GM12878 (cell line): ENCODE measurements around the gene CXCL12. TPM values are rescaled to one million over a fixed set of nuclear protein-coding genes. Genes with fewer than 3 reads are reported as not detected.

Experiments
- ATAC-seq: fragments of 200-7000 bp; cut with Tn5 transposase; 3 replicates; pipeline ENCODE4 v1.9.1; 2020; ENCODE audit warnings: mild to moderate bottlenecking, moderate library complexity
- BruUV-seq: library from RNA; stranded (reverse); fragments of 400-500 nt; replicated peaks from 2 replicates; lab custom pipeline; 2021; lab: Mats Ljungman, UMichigan
- CTCF ChIA-PET: fragments of 300-600 bp; sonication (Branson Sonifier 250); formaldehyde crosslinking; extraction: SDS; loops from one replicate; lab custom pipeline; 2021; ENCODE audit warnings: inconsistent platforms; lab: Yijun Ruan, JAX
- POLR2A ChIA-PET: fragments of 350-600 bp; formaldehyde crosslinking; extraction: SDS; loops from one replicate; lab custom pipeline; 2021; ENCODE audit warnings: inconsistent platforms; lab: Charles Lee
- RAD21 ChIA-PET: fragments of 300-600 bp; sonication (Branson Sonifier 250); formaldehyde crosslinking; loops from one replicate; lab custom pipeline; 2023; ENCODE audit warnings: antibody characterized with exemption; ENCODE audit not compliant: unreplicated experiment; lab: Charles Lee
- SMC1A ChIA-PET: fragments of 300-600 bp; sonication (Branson Sonifier 250); formaldehyde crosslinking; loops from one replicate; lab custom pipeline; 2023; ENCODE audit not compliant: unreplicated experiment, uncharacterized antibody; lab: Charles Lee
- DNase-seq: peaks from one replicate; pipeline ENCODE4 v3.0.0-alpha.2; 2011; ENCODE audit warnings: low read depth, low spot score
- FAIRE-seq: peaks from 3 replicates; lab custom pipeline; 2011; peaks lifted over from hg19 to GRCh38; lab: Jason Lieb, UNC
- H2AFZ ChIP-seq: 2 replicates; pipeline ENCODE4 v1.6.0; 2011; ENCODE audit warnings: low read depth, low read length, control low read depth; ENCODE audit not compliant: control insufficient read depth
- H3K27ac ChIP-seq: 2 replicates; pipeline ENCODE4 v1.5.1; 2011; ENCODE audit warnings: control low read depth; ENCODE audit not compliant: control insufficient read depth, insufficient read depth
- H3K27me3 ChIP-seq, 2 experiments: replicated peaks in 1 of 2; 2 replicates each; pipeline versions ENCODE4 v1.6.0 to v1.6.1; 2011; ENCODE audit warnings: low read length in 1 of 2; ENCODE audit not compliant: control insufficient read depth in 2 of 2, insufficient read depth in 2 of 2
- H3K36me3 ChIP-seq, 2 experiments: 2 replicates each; pipeline ENCODE4 v1.5.1; 2011; ENCODE audit warnings: low read length in 1 of 2; ENCODE audit not compliant: control insufficient read depth in 2 of 2, insufficient read depth in 2 of 2
- H3K4me1 ChIP-seq: 2 replicates; pipeline ENCODE4 v1.6.1; 2011; ENCODE audit warnings: mild to moderate bottlenecking, low read length, moderate library complexity, mixed read lengths; ENCODE audit not compliant: control insufficient read depth, insufficient read depth
- H3K4me2 ChIP-seq: 2 replicates; pipeline ENCODE4 v1.6.0; 2011; ENCODE audit warnings: control low read depth; ENCODE audit not compliant: control insufficient read depth, insufficient read depth
- H3K4me3 ChIP-seq: fragments of 200-600 bp; sonication (generic); 2 replicates; pipeline ENCODE4 v1.5.1; 2016
- H3K79me2 ChIP-seq: 2 replicates; pipeline ENCODE4 v1.6.0; 2011; ENCODE audit warnings: low read length; ENCODE audit not compliant: control insufficient read depth, insufficient read depth
- H3K9ac ChIP-seq: 2 replicates; pipeline ENCODE4 v1.8.0; 2011; ENCODE audit warnings: low read length, control low read depth, mixed read lengths; ENCODE audit not compliant: control insufficient read depth, insufficient read depth
- H3K9me3 ChIP-seq: replicated peaks from 3 replicates; pipeline ENCODE4 v1.5.1; 2011; ENCODE audit warnings: mild to moderate bottlenecking, low read length; ENCODE audit not compliant: control insufficient read depth, insufficient read depth
- H4K20me1 ChIP-seq: 2 replicates; pipeline ENCODE4 v1.6.0; 2011; ENCODE audit not compliant: control insufficient read depth, insufficient read depth
- CBFB ChIP-seq: IDR thresholded peaks from 2 replicates; pipeline ENCODE4 v1.6.1; 2016; ENCODE audit warnings: antibody characterized with exemption, low read depth
- DPF2 ChIP-seq: fragments of 450-650 bp; IDR thresholded peaks from 2 replicates; pipeline ENCODE4 v1.6.1; 2017; ENCODE audit warnings: mild to moderate bottlenecking
- E2F8 ChIP-seq: fragments of 450-650 bp; IDR thresholded peaks from 2 replicates; pipeline ENCODE4 v1.6.1; 2018; ENCODE audit warnings: mild to moderate bottlenecking, low read depth, moderate library complexity; ENCODE audit not compliant: partially characterized antibody
- MYB ChIP-seq: fragments of 150-350 bp; IDR thresholded peaks from 2 replicates; pipeline ENCODE4 v1.6.1; 2014; ENCODE audit warnings: mild to moderate bottlenecking, low read depth, low read length, borderline replicate concordance
- NKRF ChIP-seq: fragments of 450-650 bp; conservative IDR thresholded peaks from 2 replicates; pipeline ENCODE4 v1.6.1; 2017; ENCODE audit warnings: mild to moderate bottlenecking, moderate library complexity
- NR2F1 ChIP-seq: fragments of 450-650 bp; conservative IDR thresholded peaks from 2 replicates; pipeline ENCODE4 v1.6.1; 2017; ENCODE audit warnings: mild to moderate bottlenecking
- USF1 ChIP-seq: IDR thresholded peaks from 2 replicates; pipeline ENCODE4 v1.6.1; 2011; ENCODE audit warnings: borderline replicate concordance, low read depth, mild to moderate bottlenecking, moderate library complexity, mixed read lengths, low read length; ENCODE audit not compliant: insufficient read depth; ENCODE audit errors: extremely low read length
- WGBS: methylation state at CpG from one replicate; pipeline ENCODE4 v1.1.6; 2016; ENCODE audit warnings: low lambda C conversion rate; ENCODE audit not compliant: insufficient replicate concordance, insufficient coverage; ENCODE audit errors: missing lambda C conversion rate; 5-methylcytosine and 5-hydroxymethylcytosine counted together
- in situ Hi-C: fragments of 300-500 bp; cut with MboI; formaldehyde crosslinking; loops from 9 replicates; pipeline ENCODE4 v1.14.3; 2018; ENCODE audit warnings: mixed read lengths
- intact Hi-C: fragments of 100-400 bp; cut with micrococcal nuclease; formaldehyde crosslinking; loops from one replicate; pipeline ENCODE4 v1.14.2; 2022; ENCODE audit not compliant: unreplicated experiment
- polyA plus RNA-seq, 11 experiments: library from polyadenylated mRNA; depleted of rRNA in 4 of 11; unstranded in 6 of 11; stranded (reverse) in 5 of 11; fragments of >200 nt; fragmentation: Nextera tagmentation in 4 of 11; fragmentation: Illumina TruSeq in 1 of 11; extraction: Ambion mirVana in 4 of 11; extraction: Trizol in 1 of 11; gene quantifications; 1 replicate in 1 of 11; 2 replicates in 10 of 11; pipeline versions ENCODE4 v1.2.1 to v1.2.3, GENCODE V29; 2011 to 2016; ENCODE audit warnings: inconsistent platforms in 2 of 11, missing spikeins in 2 of 11, low read depth in 1 of 11
- total RNA-seq, 4 experiments: library from RNA; depleted of rRNA in 3 of 4; stranded (reverse); fragments of >200 nt in 3 of 4; fragmentation: Illumina TruSeq in 1 of 4; extraction: Trizol in 1 of 4; gene quantifications; 2 replicates each; pipeline versions ENCODE4 v1.2.1 to v1.2.3, GENCODE V29; 2013 to 2021

The CXCL12 gene
- total and polyA plus RNA-seq, 10 of the 15 experiments (the other 5 are each of a cell fraction or from before 2014, with no cell fraction given) = 0.03 to 4.5 (median 0.53) TPM

GRCh38 chr10:44424957-44425356 lies 40.1 kb upstream of the CXCL12 start:
- RAD21 ChIA-PET = no interaction called here
- intact Hi-C loops = no loop called here
- no peak overlapping the region for H3K9ac ChIP-seq
- no peaks in the 10 kb centered on the region for H3K36me3 ChIP-seq
- TF ChIP-seq USF1 (no peak), NR2F1 (no peak)
- TF ChIP-seq, all 136 proteins: peak for 0
- 56% methylated on average over 13 of the region's 13 CpGs for WGBS
- Histone ChIP-seq H3K27ac (no peak overlapping the region), H4K20me1 (no peaks in the 10 kb centered on the region), H3K9me3 (no peaks in the 10 kb centered on the region; the same call in 2 of the 3 replicates), H3K4me2 (no peak overlapping the region), H3K79me2 (no peaks in the 10 kb centered on the region), H3K4me1 (no peaks in the 10 kb centered on the region), H3K27me3 (no peaks in the 10 kb centered on the region), H3K4me3 (no peak overlapping the region), H2AFZ (no peak overlapping the region)
- POLR2A ChIA-PET = no interaction called here
- DNase-seq (no peak), FAIRE-seq (no peak), ATAC-seq (no peak)
- no TSS peak for BruUV-seq
- in situ Hi-C loops = loop anchor here (25.0 kb wide), 1 partner anchor 87 kb away; no protein-coding TSS in a partner anchor
- SMC1A ChIA-PET = interaction anchor here (1.0 kb wide), 1 partner anchor 57 kb away, joined by 3 read pairs; no protein-coding TSS in a partner anchor
- CTCF ChIA-PET = no interaction called here

DNA sequence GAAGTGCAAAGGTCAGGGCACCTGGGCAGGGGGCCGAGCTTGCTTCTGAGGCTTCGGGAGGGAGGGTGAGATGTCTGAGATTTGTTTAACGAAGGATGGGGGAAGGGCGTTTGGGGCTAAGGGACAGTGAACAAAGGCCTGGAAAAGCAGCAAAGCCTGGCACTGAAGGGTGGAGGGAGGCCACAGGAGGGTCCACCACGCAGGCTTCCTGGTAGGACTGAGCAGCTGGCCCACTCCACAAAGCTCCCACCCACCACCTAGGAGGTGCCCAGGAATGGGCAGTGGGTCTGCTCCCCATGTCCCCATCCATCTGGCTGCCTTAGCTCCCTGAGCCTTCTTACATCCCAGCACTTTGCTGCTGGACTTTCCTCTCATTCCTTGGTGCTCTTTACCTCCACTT lies 39.4 kb upstream of the CXCL12 start:
- ATAC-seq = no peak
- BruUV-seq = no TSS peak
- TF ChIP-seq E2F8 (no peak), MYB (no peak), DPF2 (no peak), NKRF (no peak), CBFB (no peak)

More for the DNA sequence above, 39.4 kb upstream of the CXCL12 start:
- ChIA-PET POLR2A (no interaction called here), SMC1A (no interaction called here), CTCF (no interaction called here), RAD21 (no interaction called here)
- Histone ChIP-seq H2AFZ (no peak overlapping the region), H3K27me3 (no peaks in the 10 kb centered on the region), H3K27ac (no peak overlapping the region), H3K79me2 (no peaks in the 10 kb centered on the region), H3K9ac (no peak overlapping the region), H3K9me3 (no peaks in the 10 kb centered on the region; the same call in 2 of the 3 replicates), H3K4me2 (no peak overlapping the region), H3K4me3 (no peak overlapping the region), H4K20me1 (no peaks in the 10 kb centered on the region), H3K36me3 (no peaks in the 10 kb centered on the region), H3K4me1 (no peaks in the 10 kb centered on the region)
- in situ Hi-C loops = loop anchor here (25.0 kb wide), 1 partner anchor 88 kb away; no protein-coding TSS in a partner anchor
- WGBS = 6% methylated on average over 4 of the region's 5 CpGs
- no peak for FAIRE-seq
- DNase-seq = no peak
- intact Hi-C loops = no loop called here
